HG03095 (cell line): ENCODE data around the gene SAMD14.

ENCODE experiments used
- ATAC-seq: cut with Tn5 transposase; IDR thresholded peaks from one replicate; pipeline ENCODE4 v1.9.1; 2021; ENCODE audit warnings: moderate library complexity; ENCODE audit not compliant: unreplicated experiment

SAMD14 gene

DNA sequence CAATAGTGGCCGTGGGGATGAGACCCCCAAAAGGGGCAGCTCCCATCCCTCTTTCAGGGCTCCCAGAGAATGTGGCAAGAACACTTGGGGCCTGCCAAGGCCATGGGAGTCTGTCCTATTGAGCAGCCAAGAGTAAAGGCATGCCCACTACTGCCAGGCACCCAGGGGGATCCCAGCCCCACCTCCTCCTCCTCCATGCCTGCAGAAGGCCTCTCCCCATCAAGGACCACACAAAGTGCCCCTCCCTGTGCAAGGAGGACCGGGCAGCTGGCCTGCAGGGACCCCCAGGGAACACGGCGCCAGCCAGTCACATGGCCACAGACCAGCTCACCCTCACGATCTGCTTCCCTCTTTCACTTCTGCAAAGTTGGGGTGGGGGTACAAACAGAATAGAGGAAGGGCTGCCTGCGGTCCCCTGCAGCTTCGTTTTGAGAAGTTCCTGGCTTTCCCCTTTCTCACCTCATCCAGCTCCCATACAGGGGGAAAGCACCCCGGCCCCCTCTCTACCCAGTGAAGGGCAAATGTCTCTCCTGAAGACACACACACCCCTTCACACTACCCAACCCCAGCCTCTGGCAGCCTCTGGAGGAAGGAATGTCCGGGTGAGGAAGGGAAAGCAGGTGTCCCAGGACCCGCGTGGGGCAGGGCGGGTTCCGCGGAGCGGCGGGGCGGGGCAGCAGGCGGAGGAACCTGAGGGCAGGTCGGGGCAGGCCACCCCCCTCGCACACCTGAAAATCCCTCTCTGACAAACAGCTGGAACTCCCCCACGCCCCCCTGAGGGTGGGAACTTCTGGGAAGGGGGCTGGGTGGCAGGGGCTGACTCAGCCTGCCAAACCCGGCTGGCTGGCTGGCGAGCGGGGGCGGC is 18.5 kb upstream of the SAMD14 start:
- peak; percentile 36 for ATAC-seq

DNA sequence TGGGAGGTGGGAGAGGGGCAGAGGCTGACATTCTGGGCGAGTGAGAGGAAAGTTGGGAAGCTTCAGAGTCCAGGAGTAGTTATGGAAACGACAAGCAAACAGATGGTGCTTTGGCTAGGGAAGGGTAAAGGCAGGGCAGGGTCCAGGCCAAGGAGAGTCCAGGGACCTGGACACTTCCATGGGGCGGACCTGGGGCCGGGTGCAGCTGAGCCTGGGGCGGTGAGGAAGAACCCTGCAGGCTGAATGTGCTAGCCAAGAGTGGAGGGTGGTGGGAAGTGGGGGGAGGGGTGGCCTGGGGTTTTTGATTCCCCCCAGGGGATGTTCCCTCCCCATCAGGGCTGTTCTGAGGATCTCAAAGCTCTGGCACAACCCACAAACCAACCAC is 17.9 kb upstream of the SAMD14 start:
- ATAC-seq, result no peak

DNA sequence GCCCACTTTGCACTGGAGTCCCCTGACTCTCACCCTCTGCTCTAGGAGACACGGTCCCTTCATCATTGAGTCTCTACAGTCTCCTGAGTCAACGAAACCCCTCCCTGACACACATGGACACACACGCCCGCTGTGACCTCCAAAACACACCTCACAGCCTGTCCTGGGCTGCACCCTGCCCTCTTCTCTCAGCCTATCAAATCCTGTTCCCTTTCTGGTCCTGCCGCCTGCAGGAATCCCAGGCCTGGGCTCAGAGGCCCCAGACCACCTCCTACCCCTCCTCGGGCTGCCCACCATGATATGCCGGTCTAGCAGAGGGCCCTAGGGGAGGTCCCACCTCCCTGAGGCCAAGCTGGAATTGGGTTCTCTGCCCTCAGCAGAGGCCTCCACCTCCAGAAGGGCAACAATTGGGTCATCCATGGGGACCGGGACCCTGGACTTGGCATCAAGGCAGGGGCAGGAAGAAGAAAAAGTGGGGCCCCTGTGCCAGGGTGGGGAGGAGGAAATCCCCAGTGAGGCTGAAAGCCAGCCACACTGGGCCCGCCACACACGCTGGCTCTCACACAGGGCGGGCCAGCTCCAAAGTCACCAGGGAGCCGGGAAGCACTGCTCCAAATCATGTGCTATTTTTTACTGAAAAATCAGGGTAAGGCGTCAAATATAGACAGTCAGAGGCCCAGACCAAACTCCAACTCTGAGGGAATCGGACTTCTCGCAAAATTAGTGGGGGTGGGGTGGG is 17.1 kb upstream of the SAMD14 start:
- no peak for ATAC-seq

DNA sequence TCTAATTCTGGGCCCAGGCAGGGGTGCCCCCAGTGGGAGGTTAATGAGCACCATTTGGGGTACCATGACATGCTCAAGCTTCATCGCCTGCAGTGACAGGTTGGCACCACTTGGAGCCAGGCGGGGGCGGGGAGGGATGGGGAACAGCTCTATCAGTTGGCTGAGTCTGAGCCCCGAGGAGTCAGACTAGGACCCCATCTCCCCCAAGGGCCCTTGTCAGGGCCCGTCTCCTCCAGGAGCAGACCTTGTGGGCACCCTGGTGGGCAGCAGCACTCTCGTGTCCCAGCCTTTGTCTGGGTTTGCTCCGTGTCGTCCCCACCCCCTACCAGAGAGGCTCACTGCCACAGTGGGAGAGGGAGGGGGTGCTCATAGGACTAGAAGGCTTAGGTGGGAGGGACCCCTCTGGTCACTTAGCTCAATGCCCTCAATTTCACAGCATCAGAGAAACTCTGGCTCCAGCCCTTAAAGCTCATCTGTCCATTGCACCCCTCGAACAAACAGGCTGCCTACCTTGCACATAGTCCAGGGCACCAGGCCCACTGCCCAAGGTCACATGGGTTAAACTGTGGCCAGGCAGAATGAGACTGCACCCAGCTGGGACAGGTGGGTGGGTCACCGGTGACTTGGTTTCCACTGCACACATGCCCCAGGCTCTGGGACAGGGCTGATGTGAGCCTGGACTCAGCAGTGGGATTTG is 16.4 kb upstream of the SAMD14 start:
- ATAC-seq, result no peak

DNA sequence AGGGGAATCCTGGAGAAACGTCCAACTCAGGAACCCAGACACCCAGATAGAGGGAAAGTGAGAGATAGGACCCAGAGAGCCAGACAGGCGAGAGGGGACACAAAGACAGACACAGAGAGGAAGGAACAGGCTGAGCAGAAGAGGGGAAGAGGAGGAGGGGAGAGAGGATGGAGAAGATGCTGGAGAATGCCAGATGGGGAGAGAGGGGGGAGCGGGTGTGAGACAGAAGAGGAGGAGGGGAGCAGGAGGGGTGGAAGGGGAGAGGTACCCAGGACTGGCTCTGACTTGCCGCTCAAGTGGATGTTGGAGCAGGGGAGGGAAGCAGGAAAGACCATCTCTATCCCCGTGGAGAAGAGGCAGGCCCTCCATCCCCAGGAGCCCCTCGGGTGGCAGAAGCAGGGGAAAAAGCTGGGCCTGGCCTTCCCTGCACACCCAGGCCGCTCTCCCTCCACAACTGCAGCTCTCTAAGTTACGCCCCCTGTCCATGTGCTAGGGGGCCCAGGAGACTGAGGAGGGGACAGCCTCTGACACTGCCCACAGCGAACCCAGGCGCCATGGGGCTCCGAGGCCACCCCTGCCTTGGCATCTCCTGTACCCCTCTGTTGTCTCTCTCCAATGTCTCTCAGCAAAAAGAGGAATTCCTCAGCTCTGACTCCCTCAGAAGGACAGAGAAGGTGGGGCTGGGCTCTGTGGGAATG is 15.7 kb upstream of the SAMD14 start:
- ATAC-seq, result no peak

DNA sequence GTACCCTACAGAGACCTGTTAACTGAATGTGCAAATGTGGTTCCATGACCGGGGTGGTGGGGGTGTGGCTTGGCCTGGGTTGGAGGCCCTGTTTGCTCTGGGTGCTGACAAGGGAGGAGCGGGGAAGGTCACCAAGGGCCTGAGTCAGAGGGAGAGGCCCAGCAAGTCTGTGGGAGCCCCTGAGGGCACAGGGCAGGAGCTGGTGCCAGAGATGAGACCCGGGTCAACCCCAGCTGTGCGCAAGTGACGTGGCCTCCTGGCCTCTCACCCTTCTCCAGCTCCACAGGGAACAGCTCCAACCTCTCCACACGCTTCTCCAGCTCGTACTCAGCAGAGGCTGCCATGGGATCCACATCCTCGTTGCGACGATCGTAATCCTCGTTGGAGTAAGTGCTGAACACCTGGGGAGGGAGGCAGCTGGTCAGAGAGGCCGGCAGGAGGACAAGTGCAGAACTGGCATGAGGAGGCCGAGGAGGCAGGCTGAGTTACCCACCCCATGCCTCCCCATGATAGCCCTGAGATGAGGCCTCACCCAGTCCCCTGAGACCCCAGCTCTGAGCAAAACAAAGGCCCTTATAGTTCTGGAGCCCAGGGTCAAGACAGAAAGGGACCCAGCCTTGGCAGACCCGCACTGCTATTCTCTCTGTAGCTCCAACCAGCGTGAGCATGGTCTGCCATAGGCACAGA is 15.0 kb upstream of the SAMD14 start:
- no peak for ATAC-seq

DNA sequence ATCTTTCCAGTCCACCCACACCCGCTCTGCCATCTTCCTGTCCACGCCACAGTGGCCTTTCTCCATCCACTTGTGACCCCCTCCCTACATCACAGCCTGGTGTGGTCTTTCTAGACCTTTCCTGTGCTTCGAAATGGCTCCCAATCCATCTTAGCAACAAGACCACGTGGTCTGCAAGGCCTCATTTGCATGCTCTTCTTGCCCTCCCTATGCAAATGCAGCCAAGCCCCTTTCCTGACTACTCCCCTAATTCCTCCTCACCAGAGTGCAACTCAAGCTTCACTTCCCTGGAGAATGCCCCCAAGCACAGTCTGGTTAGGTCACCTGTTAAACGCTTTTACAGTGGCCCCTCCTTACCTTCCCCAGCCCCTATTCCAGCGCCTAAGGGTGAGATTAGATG is 14.4 kb upstream of the SAMD14 start:
- ATAC-seq, result no peak

DNA sequence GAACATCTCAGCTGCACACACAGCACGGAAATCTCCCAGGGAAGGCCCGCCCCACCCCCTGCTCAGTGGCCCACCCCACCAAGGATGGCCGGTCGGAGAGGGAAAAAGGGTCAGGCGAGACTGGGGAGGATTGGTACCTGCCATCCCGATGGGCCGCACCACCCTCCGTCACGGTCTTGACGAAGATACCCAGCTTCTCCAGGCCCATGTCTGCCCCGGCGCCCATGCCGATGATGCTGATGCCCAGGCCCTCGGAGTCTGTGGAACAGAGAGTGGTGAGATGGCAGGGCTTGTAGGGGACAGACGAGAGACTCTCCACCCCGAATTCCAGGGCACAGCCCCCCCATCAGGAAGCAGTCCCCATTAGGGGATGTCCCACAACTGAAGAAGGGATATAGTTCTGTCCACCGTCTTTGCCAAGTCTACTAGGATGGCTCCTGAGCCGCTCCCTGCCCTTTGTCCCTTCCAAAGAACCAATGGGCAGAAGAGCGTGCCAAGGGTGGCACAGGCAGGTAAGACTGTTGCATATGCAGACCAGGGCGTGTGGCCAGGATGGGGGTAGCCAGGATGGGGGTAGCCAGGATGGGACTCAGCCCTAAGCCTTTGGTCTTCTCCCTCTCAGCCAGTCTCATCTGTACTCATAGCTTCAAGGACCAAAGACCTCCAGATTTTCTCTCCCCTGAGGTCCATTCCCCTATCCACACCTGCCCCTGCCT is 13.7 kb upstream of the SAMD14 start:
- no peak for ATAC-seq

DNA sequence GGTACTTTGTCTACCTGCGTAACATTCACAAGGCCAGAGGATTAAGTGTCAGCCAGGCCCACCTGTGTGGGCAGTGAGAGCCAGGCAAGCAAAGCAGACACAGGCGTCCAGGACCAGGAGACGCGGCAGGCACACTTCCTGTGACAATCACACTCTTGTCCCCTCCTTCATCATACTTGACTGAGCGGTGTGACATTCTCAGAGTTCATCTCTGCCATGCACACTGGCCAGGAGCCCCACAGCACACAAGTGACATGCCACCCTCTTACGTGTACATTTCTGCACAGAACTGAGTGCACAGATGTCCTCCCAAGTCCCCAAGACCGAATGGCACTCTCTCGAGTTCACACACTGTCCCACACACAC is 11.8 kb upstream of the SAMD14 start:
- ATAC-seq, result no peak

DNA sequence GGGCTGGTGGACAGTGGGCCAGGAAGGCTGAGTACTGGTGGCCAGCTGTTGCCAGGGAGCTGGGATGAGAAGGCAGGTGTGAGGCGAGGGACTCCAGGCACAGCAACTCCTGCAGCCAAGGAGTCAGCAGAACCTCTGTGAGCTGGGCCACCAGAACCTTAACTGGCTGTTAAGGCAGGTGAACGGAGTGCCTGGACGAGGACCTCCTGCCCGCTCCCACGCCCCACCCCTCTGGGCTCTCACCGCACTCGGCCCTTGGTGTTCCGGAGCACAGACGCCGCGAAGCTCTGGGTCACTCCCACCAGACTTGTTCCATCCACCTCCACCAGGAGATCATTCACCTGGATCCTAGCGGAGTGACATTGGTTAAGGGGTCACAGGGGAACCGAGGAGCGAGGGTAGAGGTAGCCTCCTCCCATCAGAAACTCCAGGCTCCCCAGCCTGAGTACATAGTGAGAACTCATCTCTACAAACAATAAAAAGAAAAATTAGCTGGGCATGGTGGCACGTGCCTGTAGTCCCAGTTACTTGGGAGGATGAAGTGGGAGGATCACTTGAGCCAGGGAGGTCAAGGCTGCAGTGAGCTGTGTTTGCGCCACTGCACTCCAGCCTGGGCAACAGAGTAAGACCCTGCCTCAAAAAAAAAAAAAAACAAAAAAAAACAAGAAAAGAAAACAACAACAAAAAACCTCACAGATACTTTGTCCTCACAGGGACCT is 11.2 kb upstream of the SAMD14 start:
- no peak for ATAC-seq

DNA sequence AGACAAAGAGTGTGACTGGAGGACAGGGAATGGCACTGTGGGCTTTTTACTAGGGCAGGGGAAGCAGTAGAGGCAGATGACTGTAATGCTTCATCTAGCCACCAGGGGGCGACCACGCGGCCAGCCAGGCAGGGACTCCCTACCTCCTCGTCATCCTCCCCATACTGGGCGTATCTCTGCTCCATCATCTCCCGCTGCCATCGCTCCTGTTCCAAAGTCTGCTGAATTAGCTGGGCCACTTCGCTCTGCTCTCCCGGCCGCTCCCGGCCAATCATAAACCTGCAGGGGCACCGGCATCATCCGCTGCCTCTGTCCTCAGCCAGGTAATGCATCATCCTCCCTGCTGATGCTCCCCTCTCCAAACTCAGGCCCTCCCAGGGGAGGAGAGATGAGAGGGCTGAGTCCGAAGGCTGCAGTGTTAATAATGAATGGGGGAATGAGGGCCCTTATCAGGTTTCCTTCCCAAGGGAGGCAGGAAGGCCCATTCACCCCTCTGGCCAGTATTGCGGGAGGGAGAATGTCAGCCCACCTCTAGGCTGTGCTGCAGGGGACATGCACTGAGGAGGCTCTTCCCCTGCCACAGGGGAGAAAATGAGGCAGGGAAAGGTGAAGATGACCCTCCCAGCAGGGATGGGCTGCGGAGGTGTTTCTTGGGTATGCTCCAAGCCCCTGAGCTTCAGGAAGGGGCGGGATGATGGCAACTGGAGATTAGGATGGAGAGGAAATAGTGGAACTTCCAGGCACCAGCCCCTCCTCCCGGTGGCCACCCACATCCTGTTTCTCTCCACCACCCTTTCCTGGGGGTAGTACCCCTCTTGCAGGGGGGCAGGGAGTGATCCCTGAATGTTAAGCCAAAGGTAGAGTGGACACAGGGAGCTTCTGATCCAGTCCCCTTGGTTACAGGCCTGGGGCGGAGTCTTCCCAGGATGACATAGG is 10.3 kb upstream of the SAMD14 start:
- no peak for ATAC-seq

DNA sequence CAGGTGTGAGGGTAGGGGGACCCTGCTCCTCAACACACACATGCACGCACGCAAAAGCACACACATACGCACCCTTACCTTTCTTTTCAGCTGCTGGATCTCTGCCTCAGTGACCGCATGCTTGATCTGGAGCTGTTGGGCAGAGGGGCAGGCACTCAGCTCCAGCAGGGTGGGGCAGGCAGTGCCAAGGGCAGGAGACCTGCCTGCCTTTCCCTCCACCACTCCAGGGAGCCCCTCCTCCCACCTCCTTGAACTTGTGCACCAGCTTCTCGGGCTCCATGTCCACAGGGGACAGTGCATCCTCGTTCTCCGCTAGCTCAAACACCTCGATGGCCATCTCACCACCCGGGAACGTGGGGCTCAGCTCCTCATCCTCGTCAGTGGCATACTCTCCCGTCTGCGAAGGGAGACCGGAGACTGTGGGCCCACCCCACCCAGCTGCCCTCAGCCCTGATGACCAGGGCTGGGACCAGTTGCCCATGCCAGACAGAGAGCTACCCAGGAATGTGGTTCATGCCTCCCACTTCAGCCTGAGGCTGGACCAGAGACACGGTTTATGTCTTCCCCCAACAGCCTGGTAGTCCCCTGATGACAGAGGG is 9.3 kb upstream of the SAMD14 start:
- no peak for ATAC-seq

DNA sequence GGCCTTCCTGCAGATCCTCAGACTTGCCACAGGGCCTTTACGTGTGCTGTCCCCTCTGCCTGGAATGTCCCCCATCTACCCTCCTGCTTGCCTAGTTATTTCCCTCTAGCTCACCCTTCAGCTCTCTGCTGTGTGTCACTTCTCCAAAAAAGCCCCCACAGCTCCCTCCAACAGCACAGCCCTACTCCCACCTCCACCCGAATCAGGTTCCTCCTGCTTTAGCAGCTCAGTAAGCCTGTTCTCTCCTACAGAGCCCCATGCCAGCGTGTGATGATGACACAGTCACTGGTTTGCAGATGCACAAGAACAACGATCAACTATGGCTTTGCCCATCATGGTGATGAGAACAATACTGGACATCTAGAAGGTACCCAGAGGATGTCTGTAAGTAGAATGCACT is 7.1 kb upstream of the SAMD14 start:
- ATAC-seq, result no peak

DNA sequence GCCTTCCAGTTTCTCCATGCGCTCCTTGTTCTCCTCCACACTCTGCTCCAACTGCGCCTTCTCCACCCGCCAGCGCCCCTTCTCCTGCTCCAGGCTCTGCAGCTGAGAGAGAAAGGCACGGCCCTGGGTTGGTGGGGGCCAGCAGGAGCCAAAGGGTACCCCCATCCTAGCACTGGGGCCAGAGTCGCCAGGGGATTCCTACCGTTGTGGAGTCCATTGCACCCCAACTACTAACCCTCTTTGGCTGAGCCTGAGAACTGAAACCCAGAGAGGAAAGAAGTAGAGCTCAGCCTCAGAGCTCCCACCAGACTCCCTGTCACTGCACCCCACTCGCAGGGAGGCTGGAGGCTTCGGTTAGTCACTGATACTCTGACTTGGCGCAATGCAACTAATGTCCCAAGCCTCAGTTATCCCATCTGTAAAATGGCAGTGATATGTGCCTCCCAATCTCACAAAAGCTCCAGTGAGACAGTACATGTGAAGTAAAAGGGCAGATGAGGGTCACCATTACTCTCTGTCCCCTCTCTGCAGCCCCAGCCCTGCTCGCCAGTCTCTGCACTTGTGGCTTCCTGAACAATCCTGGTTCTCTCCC is 6.2 kb upstream of the SAMD14 start:
- no peak for ATAC-seq

DNA sequence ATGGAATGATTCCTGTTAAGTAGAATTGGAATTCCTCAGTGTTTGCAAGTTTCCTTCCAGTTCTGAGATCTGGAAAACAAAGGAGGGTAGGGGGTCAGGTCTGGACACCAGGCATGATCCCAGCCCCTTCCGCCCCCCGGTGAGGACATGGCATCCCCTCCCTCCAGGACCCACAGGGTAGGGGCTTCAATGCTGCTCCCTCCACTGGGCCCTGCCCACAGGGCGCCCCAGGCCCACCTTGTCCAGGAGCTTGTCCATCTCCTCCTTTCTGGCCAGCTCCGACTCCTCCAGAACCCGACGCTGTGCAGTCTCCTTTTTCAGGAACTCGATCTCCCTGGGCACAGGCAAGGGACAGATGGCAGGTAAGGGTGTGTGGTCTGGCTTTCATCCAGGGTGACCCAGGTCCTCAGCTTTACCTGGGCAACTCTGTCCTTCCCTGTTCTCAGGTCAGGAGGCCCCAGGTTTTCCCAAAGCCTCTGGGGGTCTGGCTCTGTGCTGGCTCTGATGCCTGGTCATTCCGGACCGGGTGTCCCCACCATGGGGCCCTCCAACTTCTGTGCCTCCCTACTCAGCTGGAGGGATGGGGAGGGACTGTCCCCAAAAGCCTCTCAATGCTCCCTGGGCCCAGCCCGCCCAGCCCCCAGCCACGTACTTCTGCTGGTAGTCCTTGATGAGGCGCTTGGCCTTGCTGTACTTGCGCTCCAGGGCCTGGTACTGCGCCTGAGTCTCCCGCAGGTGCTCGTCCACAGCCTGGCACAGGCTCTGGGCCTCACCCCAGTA is 5.5 kb upstream of the SAMD14 start:
- ATAC-seq, result no peak

DNA sequence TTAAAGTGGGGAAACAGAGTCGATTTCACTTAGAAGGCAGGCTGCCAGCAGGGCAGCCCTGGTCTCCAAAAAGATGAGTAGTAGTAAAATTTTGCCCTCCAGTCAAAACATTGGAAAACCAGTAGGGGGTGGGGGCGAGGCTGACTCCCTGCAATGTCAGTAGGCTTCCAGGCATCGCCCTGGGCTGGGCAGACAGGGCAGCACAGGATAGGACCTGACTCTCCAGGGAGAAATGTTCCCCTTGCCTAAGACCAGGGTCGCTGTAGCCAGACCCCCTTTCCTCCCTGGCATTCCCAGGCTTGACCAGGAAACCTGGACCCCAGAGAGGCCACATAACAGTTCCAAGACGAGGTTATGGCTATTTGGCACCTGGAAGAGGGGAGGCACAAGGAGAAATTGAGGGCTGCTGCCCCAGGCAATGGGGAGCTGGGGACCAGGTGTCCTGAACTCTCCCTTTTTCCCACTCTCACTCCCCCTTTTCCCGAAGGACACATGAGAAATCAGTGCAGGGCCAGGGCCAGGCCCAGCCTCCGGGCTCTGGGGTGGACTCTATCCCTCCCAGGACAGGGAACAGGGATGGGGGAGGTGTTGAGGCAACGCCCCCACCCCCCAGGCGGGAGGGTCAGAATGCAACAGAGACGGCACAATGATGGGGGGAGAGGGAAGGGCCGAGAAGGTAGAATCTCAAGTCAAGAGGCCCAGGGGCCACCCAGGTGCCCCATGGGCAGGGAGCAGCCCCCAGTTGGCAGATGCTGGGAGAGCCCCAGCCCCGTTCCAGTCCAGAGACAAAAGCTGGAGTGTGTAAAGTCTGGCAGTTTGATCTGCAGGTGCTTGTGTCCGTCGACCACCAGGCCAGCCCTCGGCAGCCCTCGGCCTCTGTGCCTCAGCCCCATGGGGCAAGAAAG is 4.5 kb upstream of the SAMD14 start:
- ATAC-seq, result no peak
